HG03457 (cell line): ENCODE results near the gene RFX3.

Experiments used
- ATAC-seq: cut with Tn5 transposase; IDR thresholded peaks from one replicate; pipeline ENCODE4 v1.9.1; 2021; ENCODE audit warnings: moderate number of reproducible peaks; ENCODE audit not compliant: unreplicated experiment

The RFX3 gene

GRCh38 chr9:3478549-3478953 is 47.2 kb downstream of the RFX3 start:
- ATAC-seq, result peak; percentile 45

- ATAC-seq, result no peak
These were observed 48.5 kb downstream of the RFX3 start for GRCh38 chr9:3477236-3477834.

DNA sequence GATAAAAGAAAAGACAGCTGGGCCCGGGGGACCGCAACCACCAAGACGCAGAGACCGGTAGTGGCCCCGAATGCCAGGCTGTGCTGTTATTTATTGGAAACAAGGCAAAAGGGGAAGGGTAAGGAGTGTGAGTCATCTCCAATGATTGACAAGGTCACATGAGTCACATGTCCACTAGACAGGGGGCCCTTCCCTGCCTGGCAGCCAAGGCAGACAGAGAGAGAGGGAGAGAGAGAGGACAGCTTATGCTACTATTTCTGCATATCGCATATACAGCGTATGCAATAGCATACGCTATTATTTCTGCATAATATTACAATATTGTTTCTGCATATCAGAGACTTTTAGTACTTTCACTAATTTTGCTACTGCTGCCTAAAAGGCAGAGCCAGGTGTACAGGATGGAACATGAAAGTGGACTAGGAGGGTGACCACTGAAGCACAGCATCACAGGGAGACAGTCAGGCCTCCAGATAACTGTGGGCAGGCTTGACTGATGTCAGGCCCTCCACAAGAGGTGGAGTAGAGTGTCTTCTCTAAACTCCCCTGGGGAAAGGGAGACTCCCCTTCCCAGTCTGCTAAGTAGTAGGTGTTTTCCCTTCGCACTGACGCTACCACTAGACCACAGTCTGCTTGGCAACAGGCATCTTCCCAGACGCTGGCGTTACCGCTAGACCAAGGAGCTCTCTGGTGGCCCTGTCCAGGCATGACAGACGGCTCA is 50.3 kb downstream of the RFX3 start:
- ATAC-seq, result no peak

DNA sequence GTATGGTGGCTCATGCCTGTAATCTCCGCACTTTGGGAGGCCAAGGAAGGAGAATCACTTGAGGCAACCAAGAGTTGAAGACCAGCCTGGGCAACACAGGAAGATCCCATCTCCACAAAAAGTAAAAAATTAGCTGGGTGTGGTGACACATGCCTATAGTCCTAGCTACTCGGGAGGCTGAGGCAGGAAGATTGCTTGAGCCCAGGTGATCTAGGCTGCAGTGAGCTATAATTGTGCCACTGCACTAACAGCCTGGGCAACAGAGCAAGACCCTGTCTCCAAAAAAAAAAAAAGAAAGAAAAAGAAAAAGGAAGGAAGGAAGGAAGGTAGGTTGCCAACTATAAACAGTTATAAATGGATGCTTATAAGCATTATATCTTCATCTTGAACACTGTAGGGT is 51.0 kb downstream of the RFX3 start:
- no peak for ATAC-seq

DNA sequence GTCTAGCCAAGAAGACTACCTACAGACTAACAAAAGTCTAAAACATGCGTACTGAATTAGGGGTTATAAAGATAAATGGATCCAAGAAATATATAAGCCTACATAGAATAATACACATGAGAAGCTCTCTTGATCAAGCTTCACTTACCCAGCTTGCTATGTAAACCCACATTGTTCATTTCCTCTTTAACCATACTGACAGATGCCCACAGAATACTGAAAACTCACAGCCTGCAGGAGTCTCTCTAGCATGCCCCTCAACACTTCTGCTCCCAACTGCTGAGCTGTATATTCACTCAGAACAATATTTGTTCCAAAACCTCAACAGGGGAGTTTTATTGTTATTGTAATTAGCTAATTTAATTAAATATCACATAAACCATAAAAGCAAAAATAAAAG is 52.4 kb downstream of the RFX3 start:
- no peak for ATAC-seq

- ATAC-seq, result no peak
These were observed 53.9 kb downstream of the RFX3 start for GRCh38 chr9:3471883-3472282.

DNA sequence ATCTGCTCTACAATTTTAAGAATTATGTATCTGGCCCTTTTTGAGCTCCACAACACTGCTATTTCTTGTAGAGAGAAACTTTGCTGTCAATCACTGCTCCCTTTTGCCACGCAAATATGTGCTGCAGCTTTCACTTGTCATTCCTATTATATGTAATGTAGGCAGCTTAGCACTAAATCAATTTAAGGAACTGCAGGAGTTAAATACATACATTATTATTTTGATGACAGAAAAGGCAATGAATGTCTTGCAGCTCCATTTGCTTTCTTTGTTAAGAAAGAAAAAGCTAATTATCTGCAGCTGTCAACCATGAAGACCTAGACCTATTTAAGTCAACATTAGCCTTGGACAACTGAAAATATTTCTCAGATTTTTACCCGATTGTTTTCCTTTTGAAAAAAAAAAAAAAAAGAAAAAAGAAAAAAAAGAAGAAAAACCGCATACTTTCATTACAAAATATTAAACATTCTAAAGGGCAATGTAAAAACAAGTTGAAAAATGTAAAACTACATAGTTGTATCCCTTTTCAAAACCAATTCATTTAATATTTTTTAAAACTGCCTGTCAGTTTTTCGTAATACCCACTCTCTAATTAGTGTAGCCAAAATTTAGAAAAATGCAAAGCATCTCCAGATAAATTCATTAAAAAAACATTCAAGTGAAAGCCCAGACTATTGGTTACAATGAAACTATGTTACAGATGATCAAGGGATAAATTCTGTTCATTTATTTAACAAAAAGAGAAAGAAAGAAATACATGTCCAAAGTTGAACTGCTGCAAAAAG is 57.2 kb downstream of the RFX3 start:
- ATAC-seq, result no peak

DNA sequence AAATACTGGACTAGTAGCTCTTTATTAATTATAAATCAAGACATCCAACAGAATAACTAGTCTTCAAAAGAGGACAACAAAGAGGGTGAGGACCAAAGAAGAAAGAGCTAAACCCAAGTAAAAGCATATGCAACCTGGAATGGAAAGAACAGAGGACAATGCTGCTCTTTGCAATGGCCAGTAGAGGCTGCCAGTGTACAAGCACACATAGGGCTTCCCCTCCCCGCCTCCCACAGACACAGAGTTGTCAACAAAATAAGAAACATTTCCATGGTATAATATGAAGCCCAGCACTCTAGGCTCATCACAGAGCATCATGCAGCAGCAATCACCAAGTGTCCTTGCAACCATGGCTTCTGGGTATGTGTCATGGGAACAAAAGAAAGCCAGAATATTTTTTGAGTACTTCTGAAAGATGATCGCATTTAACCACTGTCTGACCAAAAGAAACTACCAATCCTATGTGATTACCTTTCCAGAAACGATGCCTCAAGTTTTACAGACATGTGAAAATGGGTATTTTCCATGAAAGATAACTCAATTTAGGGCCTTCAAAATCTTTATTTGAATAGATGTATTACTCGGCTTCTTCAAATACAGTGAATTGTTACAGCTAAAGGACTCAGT is 58.1 kb downstream of the RFX3 start:
- peak; percentile 91 for ATAC-seq

GRCh38 chr9:3464033-3464638 is 61.7 kb downstream of the RFX3 start:
- no peak for ATAC-seq

- ATAC-seq, result no peak
These were observed 66.9 kb downstream of the RFX3 start for GRCh38 chr9:3458806-3459475.

- ATAC-seq, result no peak
These were observed 68.6 kb downstream of the RFX3 start for GRCh38 chr9:3457175-3457574.

GRCh38 chr9:3455717-3456116 is 70.1 kb downstream of the RFX3 start:
- ATAC-seq, result no peak

DNA sequence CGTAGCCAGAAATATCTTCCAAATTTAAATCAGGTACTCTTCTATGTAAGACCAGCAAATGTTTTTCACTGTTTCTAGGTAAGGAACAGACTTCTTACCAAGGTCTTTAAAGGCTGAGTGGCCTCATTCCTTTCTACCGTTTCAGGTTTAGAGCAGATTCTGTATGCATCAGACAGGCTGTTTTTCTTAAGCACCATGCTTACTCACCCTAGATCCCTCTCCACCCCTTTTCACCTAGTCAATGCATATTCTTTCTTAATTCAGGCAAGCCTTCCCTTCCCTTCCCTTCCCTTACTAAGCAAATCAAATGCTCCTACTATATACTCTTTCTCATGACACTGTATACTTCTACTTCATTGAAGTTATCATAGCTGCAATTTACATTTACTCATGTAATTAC is 70.7 kb downstream of the RFX3 start:
- no peak for ATAC-seq

DNA sequence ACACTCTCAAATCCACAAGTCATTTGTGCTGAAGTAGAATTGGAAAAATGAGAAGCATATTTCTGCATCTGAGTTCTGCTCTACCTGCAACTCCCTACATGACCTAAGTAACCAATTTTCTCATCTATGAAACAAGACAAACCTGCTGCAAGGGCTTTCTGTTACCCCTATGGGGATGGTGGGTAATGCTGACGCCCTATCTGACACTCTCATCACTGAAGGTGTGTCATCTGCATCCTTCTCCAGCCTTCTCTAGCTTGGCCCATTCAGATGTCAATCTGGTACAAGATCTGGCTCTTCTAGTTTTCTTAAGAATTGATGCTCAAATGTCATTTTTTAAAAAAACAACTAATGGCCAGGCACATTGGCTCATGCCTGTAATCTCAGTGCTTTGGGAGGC is 73.8 kb downstream of the RFX3 start:
- no peak for ATAC-seq

DNA sequence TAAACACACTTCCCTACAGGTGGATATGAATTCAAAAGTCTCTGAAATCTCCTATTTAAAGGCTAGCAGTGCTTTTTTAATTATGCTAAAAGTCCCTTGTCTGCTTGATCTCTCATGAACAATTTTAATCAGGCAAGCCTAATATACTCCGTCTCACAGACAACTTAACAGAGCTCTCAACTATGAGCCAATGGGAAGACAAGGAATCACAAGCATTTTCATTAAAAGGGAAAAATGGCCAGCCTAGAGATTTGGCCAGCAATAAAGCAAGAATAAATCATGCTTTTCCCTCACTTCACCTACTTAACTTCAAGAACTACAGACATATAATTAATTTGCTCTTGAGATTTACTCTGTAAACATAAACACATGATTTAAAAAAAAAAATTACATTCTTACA is 78.0 kb downstream of the RFX3 start:
- ATAC-seq, result no peak

GRCh38 chr9:3447143-3447542 is 78.7 kb downstream of the RFX3 start:
- no peak for ATAC-seq

DNA sequence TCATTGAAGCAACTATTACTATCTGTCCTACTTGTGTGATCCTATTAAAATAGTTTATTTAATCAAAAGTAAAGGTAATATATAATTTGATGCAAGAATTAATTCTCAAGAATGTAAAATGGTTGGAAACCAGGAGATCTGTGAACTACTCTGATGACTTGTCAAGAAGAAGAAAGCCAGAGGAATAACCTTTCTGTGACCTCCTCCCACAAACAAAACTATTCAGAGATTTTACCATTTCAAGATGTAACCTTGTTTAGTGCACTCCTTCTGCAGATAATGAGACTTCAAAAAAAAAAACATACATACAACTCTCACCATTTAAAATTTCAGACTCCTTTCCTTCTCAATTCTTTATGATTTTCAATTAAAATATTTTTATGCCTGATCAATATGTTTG is 79.5 kb downstream of the RFX3 start:
- no peak for ATAC-seq

GRCh38 chr9:3444016-3444415 is 81.8 kb downstream of the RFX3 start:
- no peak for ATAC-seq

GRCh38 chr9:3441197-3441816 is 84.5 kb downstream of the RFX3 start:
- ATAC-seq, result peak; percentile 84
